HepG2 (cell line): ENCODE measurements around the gene RASSF7. TPM values are rescaled to one million over a fixed set of nuclear protein-coding genes. Genes with fewer than 3 reads are reported as not detected.

Source experiments
- ADNP ChIP-seq: sonication (generic); formaldehyde crosslinking; IDR thresholded peaks from 2 replicates; pipeline ENCODE4 v1.4.0; 2020; ENCODE audit warnings: missing genetic modification reagents
- ATF7 ChIP-seq, 2 experiments: fragments of 450-650 bp in 1 of 2; sonication (generic) in 1 of 2; formaldehyde crosslinking in 1 of 2; IDR thresholded peaks; 2 replicates each; pipeline versions ENCODE4 v1.4.0 to v1.6.1; 2016 to 2020; ENCODE audit warnings: antibody characterized with exemption in 1 of 2, mild to moderate bottlenecking in 1 of 2, missing genetic modification reagents in 1 of 2
- EHMT2 ChIP-seq: fragments of 200-600 bp; sonication (generic); IDR thresholded peaks from 2 replicates; pipeline ENCODE4 v1.7.0; 2017; ENCODE audit warnings: antibody characterized with exemption, low read depth, low read length, borderline replicate concordance
- MXI1 ChIP-seq: IDR thresholded peaks from 3 replicates; pipeline ENCODE4 v1.6.1; 2012; ENCODE audit warnings: low read depth, low read length, inconsistent platforms, borderline replicate concordance
- NFKBIZ ChIP-seq: IDR thresholded peaks from 2 replicates; pipeline ENCODE4 v1.6.1; 2018; ENCODE audit warnings: missing genetic modification reagents, missing compliant biosample characterization
- PRPF4 ChIP-seq: fragments of 200-400 bp; formaldehyde crosslinking; IDR thresholded peaks from 2 replicates; pipeline ENCODE4 v1.6.1; 2016; ENCODE audit warnings: low read length, low read depth; ENCODE audit not compliant: poor library complexity, severe bottlenecking
- RXRB ChIP-seq: IDR thresholded peaks from 2 replicates; pipeline ENCODE4 v1.6.1; 2016; ENCODE audit warnings: borderline replicate concordance, missing genetic modification reagents, missing compliant biosample characterization
- SIN3A ChIP-seq: IDR thresholded peaks from 2 replicates; pipeline ENCODE4 v1.6.1; 2011; ENCODE audit warnings: low read depth, mild to moderate bottlenecking, control low read depth, low read length, borderline replicate concordance
- TP53 ChIP-seq: sonication (generic); formaldehyde crosslinking; conservative IDR thresholded peaks from 2 replicates; pipeline ENCODE4 v1.4.0; 2020; ENCODE audit warnings: missing genetic modification reagents
- ZBTB7B ChIP-seq: sonication (generic); formaldehyde crosslinking; IDR thresholded peaks from 2 replicates; pipeline ENCODE4 v1.4.0; 2020; ENCODE audit warnings: missing genetic modification reagents
- ZNF235 ChIP-seq: sonication (generic); formaldehyde crosslinking; IDR thresholded peaks from 2 replicates; pipeline ENCODE4 v1.8.1; 2023; ENCODE audit warnings: mild to moderate bottlenecking, missing genetic modification reagents, borderline replicate concordance
- ZNF253 ChIP-seq: sonication (generic); formaldehyde crosslinking; IDR thresholded peaks from 2 replicates; pipeline ENCODE4 v1.8.0; 2022; ENCODE audit warnings: mild to moderate bottlenecking, missing genetic modification reagents, borderline replicate concordance
- ZNF788 ChIP-seq: sonication (generic); formaldehyde crosslinking; IDR thresholded peaks from 2 replicates; pipeline ENCODE4 v1.5.0; 2020; ENCODE audit warnings: mild to moderate bottlenecking, missing genetic modification reagents, borderline replicate concordance
- polyA plus RNA-seq, 8 experiments: library from polyadenylated mRNA; depleted of rRNA in 3 of 8; stranded (reverse) in 7 of 8; unstranded in 1 of 8; fragments of >200 nt; fragmentation: Illumina TruSeq in 4 of 8; extraction: Trizol in 4 of 8; gene quantifications; 2 replicates each; pipeline versions ENCODE4 v1.2.1 to v1.2.3, GENCODE V29; 2011 to 2016; ENCODE audit warnings: low read depth in 4 of 8, missing spikeins in 1 of 8, mixed read lengths in 1 of 8; ENCODE audit not compliant: insufficient read depth in 1 of 8
- total RNA-seq, 5 experiments: library from RNA; depleted of rRNA; stranded (reverse); fragments of >200 nt; fragmentation: Illumina TruSeq; extraction: Trizol; gene quantifications; 2 replicates each; pipeline ENCODE4 v1.2.3, GENCODE V29; 2016; ENCODE audit warnings: low read depth in 1 of 5
- TF ChIP-seq, protein P1 (sequence below): sonication (generic); formaldehyde crosslinking; IDR thresholded peaks from 2 replicates; pipeline ENCODE4 v1.4.0; 2020; ENCODE audit warnings: low read depth, missing genetic modification reagents
- TF ChIP-seq, protein P2 (sequence below): sonication (generic); formaldehyde crosslinking; IDR thresholded peaks from 2 replicates; pipeline ENCODE4 v1.8.1; 2023; ENCODE audit warnings: mild to moderate bottlenecking, missing genetic modification reagents, borderline replicate concordance
- TF ChIP-seq, protein P3 (sequence below): sonication (generic); formaldehyde crosslinking; IDR thresholded peaks from one replicate; pipeline ENCODE4 v1.5.1; 2020; ENCODE audit warnings: mild to moderate bottlenecking, missing genetic modification reagents; ENCODE audit errors: not compliant biosample characterization

Gene RASSF7
- total and polyA plus RNA-seq, 2 of the 13 experiments (the other 11 are each of a cell fraction or from before 2014, with no cell fraction given): 20.2 to 28.6 TPM

- TF ChIP-seq, protein P1, sequence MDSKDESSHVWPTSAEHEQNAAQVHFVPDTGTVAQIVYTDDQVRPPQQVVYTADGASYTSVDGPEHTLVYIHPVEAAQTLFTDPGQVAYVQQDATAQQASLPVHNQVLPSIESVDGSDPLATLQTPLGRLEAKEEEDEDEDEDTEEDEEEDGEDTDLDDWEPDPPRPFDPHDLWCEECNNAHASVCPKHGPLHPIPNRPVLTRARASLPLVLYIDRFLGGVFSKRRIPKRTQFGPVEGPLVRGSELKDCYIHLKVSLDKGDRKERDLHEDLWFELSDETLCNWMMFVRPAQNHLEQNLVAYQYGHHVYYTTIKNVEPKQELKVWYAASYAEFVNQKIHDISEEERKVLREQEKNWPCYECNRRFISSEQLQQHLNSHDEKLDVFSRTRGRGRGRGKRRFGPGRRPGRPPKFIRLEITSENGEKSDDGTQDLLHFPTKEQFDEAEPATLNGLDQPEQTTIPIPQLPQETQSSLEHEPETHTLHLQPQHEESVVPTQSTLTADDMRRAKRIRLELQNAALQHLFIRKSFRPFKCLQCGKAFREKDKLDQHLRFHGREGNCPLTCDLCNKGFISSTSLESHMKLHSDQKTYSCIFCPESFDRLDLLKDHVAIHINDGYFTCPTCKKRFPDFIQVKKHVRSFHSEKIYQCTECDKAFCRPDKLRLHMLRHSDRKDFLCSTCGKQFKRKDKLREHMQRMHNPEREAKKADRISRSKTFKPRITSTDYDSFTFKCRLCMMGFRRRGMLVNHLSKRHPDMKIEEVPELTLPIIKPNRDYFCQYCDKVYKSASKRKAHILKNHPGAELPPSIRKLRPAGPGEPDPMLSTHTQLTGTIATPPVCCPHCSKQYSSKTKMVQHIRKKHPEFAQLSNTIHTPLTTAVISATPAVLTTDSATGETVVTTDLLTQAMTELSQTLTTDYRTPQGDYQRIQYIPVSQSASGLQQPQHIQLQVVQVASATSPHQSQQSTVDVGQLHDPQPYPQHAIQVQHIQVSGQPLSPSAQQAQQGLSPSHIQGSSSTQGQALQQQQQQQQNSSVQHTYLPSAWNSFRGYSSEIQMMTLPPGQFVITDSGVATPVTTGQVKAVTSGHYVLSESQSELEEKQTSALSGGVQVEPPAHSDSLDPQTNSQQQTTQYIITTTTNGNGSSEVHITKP (CRISPR knock-in tag): no peak
- no peak for TF ChIP-seq EHMT2
- TF ChIP-seq, protein P2, sequence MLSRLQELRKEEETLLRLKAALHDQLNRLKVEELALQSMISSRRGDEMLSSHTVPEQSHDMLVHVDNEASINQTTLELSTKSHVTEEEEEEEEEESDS (CRISPR knock-in tag): no peak
- no peak for TF ChIP-seq TP53
- TF ChIP-seq ZNF253: no peak
- TF ChIP-seq, protein P3, sequence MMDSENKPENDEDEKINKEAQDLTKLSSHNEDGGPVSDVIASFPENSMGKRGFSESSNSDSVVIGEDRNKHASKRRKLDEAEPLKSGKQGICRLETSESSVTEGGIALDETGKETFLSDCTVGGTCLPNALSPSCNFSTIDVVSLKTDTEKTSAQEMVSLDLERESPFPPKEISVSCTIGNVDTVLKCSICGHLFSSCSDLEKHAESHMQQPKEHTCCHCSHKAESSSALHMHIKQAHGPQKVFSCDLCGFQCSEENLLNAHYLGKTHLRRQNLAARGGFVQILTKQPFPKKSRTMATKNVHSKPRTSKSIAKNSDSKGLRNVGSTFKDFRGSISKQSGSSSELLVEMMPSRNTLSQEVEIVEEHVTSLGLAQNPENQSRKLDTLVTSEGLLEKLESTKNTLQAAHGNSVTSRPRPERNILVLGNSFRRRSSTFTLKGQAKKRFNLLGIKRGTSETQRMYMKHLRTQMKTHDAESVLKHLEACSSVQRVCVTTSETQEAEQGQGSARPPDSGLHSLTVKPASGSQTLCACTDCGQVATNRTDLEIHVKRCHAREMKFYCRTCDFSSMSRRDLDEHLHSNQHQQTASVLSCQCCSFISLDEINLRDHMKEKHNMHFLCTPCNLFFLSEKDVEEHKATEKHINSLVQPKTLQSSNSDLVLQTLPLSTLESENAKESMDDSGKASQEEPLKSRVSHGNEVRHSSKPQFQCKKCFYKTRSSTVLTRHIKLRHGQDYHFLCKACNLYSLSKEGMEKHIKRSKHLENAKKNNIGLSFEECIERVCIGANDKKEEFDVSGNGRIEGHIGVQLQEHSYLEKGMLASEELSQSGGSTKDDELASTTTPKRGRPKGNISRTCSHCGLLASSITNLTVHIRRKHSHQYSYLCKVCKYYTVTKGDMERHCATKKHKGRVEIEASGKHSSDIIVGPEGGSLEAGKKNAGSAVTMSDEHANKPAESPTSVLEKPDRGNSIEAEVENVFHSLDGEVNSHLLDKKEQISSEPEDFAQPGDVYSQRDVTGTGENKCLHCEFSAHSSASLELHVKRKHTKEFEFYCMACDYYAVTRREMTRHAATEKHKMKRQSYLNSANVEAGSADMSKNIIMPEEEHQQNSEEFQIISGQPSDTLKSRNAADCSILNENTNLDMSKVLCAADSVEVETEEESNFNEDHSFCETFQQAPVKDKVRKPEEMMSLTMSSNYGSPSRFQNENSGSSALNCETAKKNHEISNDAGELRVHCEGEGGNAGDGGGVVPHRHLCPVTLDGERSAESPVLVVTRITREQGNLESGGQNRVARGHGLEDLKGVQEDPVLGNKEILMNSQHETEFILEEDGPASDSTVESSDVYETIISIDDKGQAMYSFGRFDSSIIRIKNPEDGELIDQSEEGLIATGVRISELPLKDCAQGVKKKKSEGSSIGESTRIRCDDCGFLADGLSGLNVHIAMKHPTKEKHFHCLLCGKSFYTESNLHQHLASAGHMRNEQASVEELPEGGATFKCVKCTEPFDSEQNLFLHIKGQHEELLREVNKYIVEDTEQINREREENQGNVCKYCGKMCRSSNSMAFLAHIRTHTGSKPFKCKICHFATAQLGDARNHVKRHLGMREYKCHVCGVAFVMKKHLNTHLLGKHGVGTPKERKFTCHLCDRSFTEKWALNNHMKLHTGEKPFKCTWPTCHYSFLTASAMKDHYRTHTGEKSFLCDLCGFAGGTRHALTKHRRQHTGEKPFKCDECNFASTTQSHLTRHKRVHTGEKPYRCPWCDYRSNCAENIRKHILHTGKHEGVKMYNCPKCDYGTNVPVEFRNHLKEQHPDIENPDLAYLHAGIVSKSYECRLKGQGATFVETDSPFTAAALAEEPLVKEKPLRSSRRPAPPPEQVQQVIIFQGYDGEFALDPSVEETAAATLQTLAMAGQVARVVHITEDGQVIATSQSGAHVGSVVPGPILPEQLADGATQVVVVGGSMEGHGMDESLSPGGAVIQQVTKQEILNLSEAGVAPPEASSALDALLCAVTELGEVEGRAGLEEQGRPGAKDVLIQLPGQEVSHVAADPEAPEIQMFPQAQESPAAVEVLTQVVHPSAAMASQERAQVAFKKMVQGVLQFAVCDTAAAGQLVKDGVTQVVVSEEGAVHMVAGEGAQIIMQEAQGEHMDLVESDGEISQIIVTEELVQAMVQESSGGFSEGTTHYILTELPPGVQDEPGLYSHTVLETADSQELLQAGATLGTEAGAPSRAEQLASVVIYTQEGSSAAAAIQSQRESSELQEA (CRISPR knock-in tag): peak; percentile 45
- TF ChIP-seq ATF7 (IDR thresholded peaks at IDR 0.05): no peak
- TF ChIP-seq ATF7 (CRISPR knock-in tag; IDR thresholded peaks at IDR 0.05): no peak
- TF ChIP-seq SIN3A: peak; percentile 50; the same call in 1 of the 2 replicates
- TF ChIP-seq RXRB (CRISPR knock-in tag): no peak
- TF ChIP-seq ZNF788 (CRISPR knock-in tag): no peak
- TF ChIP-seq ZBTB7B (CRISPR knock-in tag): peak; percentile 52; the same call in 1 of the 2 replicates
- no peak for TF ChIP-seq ADNP
- TF ChIP-seq MXI1: peak; percentile 19; the same call in 1 of the 3 replicates
- TF ChIP-seq NFKBIZ (CRISPR knock-in tag): no peak
- TF ChIP-seq ZNF235 (CRISPR knock-in tag): no peak
- no peak for TF ChIP-seq PRPF4
Measured at GRCh38 chr11:535519-536454, 25.0 kb upstream of the RASSF7 start, which contains the start of gene HRAS (continued).
